ENCODE measurements around the gene MNAT1. TPM values are rescaled to one million over a fixed set of nuclear protein-coding genes. Genes with fewer than 3 reads are reported as not detected.

MNAT1 gene
- polyA plus RNA-seq, 1 donor, result 30.7 TPM

DNA sequence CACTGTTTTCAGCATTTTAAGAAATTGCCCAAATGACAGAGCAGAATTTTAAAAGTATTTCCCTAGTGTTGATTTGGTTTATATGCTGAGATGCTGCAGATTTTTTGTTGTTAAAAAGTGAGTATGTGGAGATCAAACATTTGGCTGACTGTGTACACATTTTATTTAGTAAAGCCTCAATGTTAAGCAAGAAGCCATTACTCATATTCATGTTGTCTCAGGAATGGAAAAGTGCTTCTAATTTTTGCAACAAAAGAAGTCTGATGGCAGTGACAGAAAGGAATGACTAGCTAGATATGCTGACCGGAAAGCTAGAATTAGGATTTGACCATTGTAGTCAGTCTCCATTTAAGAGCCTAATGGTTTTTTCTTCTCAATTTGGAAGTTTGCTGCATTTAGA lies 269.0 kb downstream of the MNAT1 start:
- peaks cover 2% of the 10 kb centered on the region for H3K9me3 ChIP-seq (ENCODE audit: control insufficient read depth, low read depth, low read length)
- no peak overlapping the region for H3K4me3 ChIP-seq (ENCODE audit: low read length)
- no peaks in the 10 kb centered on the region for H3K4me1 ChIP-seq (ENCODE audit: control insufficient read depth, insufficient read depth, low read length)

DNA sequence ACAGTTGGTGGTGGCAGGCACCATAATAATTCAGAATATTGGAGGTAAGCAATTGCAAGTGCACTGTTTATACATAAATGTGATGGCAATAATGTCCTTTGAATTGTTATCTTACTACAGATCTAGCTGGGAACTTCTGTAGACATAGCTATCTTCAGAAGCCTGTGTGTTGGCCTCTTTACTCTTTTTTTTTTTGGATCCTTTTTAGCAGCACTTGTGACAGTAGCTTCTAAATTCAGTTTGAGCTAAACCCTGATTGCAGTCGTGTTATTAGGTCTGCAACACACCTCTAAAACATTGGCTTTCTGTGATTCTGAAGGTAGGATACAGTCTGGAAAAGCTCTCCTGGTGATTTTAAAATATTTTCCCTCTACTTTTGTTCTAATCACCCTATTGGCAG lies 285.0 kb downstream of the MNAT1 start:
- no peak overlapping the region for H3K4me3 ChIP-seq (ENCODE audit: low read length)
- WGBS (ENCODE audit: insufficient coverage, low lambda C conversion rate), result no CpG with 5 or more reads among the region's 1 CpG
- H3K9me3 ChIP-seq (ENCODE audit: control insufficient read depth, low read depth, low read length), result no peaks in the 10 kb centered on the region
- no peaks in the 10 kb centered on the region for H3K4me1 ChIP-seq (ENCODE audit: control insufficient read depth, insufficient read depth, low read length)
- no peaks in the 10 kb centered on the region for H3K36me3 ChIP-seq (ENCODE audit: control insufficient read depth, insufficient read depth, low read length)
- no peak overlapping the region for H3K27ac ChIP-seq (ENCODE audit: low read length)
- no peaks in the 10 kb centered on the region for H3K27me3 ChIP-seq (ENCODE audit: control insufficient read depth, insufficient read depth, low read length)
- DNase-seq, result no peak

More for the DNA sequence above, 269.0 kb downstream of the MNAT1 start:
- peaks cover 2% of the 10 kb centered on the region for H3K36me3 ChIP-seq (ENCODE audit: control insufficient read depth, insufficient read depth, low read length)
- no CpG with 5 or more reads among the region's 1 CpG for WGBS (ENCODE audit: insufficient coverage, low lambda C conversion rate)
- DNase-seq, result no peak
- no peaks in the 10 kb centered on the region for H3K27me3 ChIP-seq (ENCODE audit: control insufficient read depth, insufficient read depth, low read length)
- no peak overlapping the region for H3K27ac ChIP-seq (ENCODE audit: low read length)

Other genes starting within 250 kb of the MNAT1 start
- gene C14orf39, start 248.7 kb upstream of the MNAT1 start, polyA plus RNA-seq, result 0.22 TPM
- gene SIX6, start 225.6 kb upstream of the MNAT1 start, polyA plus RNA-seq, result not detected
- 0.12 TPM for gene SIX1, start 85.3 kb upstream of the MNAT1 start, polyA plus RNA-seq
- 0.40 TPM for gene SIX4, start 10.4 kb upstream of the MNAT1 start, polyA plus RNA-seq
- gene TRMT5, start 246.3 kb downstream of the MNAT1 start, polyA plus RNA-seq, result 13.6 TPM
- gene SLC38A6, start 246.5 kb downstream of the MNAT1 start, polyA plus RNA-seq, result 27.1 TPM